Lung (tissue), 12 donors: ENCODE data around the gene UBE4A. TPM values are rescaled to one million over a fixed set of nuclear protein-coding genes. Genes with fewer than 3 reads are reported as not detected.

Source experiments
- ATAC-seq: fragments of 200-7000 bp; cut with Tn5 transposase; one replicate; pipeline ENCODE4 v1.9.1; 2020; ENCODE audit warnings: moderate number of reproducible peaks; ENCODE audit not compliant: insufficient read depth, low FRiP score
- DNase-seq, 3 donors: peaks; one replicate each; pipeline ENCODE4 v3.0.0-alpha.2; 2013 to 2017
- H3K27ac ChIP-seq, 2 donors: one replicate each; pipeline ENCODE4 v1.5.1; 2013; ENCODE audit warnings: mild to moderate bottlenecking in 2 of 2, moderate library complexity in 2 of 2, control low read depth in 1 of 2, inconsistent platforms in 1 of 2, low read depth in 1 of 2, low read length in 1 of 2
- H3K27me3 ChIP-seq, 3 donors: one replicate each; pipeline ENCODE4 v1.5.1; 2013; ENCODE audit warnings: low read length in 2 of 3; ENCODE audit not compliant: control insufficient read depth in 3 of 3, insufficient read depth in 3 of 3
- H3K36me3 ChIP-seq, 4 donors: one replicate each; pipeline ENCODE4 v1.5.1; 2013; ENCODE audit warnings: low read length in 4 of 4, mild to moderate bottlenecking in 1 of 4, moderate library complexity in 1 of 4; ENCODE audit not compliant: control insufficient read depth in 4 of 4, insufficient read depth in 4 of 4
- H3K4me1 ChIP-seq, 5 donors: one replicate each; pipeline ENCODE4 v1.5.1; 2013; ENCODE audit warnings: low read length in 5 of 5, mild to moderate bottlenecking in 2 of 5, moderate library complexity in 1 of 5; ENCODE audit not compliant: control insufficient read depth in 5 of 5, insufficient read depth in 5 of 5
- H3K4me3 ChIP-seq: one replicate; pipeline ENCODE4 v1.5.1; 2013; ENCODE audit warnings: mild to moderate bottlenecking, control low read depth, moderate library complexity
- H3K9ac ChIP-seq, 2 donors: one replicate each; pipeline ENCODE4 v1.5.1; 2013; ENCODE audit warnings: low read length in 2 of 2, control low read depth in 1 of 2; ENCODE audit not compliant: insufficient read depth in 1 of 2
- H3K9me3 ChIP-seq, 4 donors: one replicate each; pipeline ENCODE4 v1.5.1; 2013; ENCODE audit warnings: low read length in 3 of 4, mild to moderate bottlenecking in 1 of 4, moderate library complexity in 1 of 4; ENCODE audit not compliant: control insufficient read depth in 4 of 4, insufficient read depth in 3 of 4
- WGBS, 2 donors: extraction: QIAGEN DNeasy Blood & Tissue Kit; methylation state at CpG; one replicate each; pipeline ENCODE4 v1.1.7; 2013; 5-methylcytosine and 5-hydroxymethylcytosine counted together
- polyA plus RNA-seq, 2 donors: library from polyadenylated mRNA; stranded (reverse); fragments of 200-250 nt; gene quantifications; one replicate each; pipeline ENCODE4 v1.2.1, GENCODE V29; 2013
- total RNA-seq, 2 donors: library from RNA; depleted of rRNA in 1 of 2; stranded (reverse); fragments of >200 nt in 1 of 2; gene quantifications; one replicate each; pipeline ENCODE4 v1.2.1, GENCODE V29; 2014 to 2021
- TF ChIP-seq, protein P1 (sequence below): IDR thresholded peaks from 2 replicates; pipeline ENCODE4 v1.5.1; 2012; ENCODE audit warnings: mild to moderate bottlenecking; ENCODE audit errors: control extremely low read depth, extremely low read depth
- donor health status: control.
- donor health status: control.
- donor health status: Bipolar disorder and iron deficiency.
- donor health status: healthy.
- donor health status: DM: yes; HTN: yes; CAD: no.

UBE4A gene
- total and polyA plus RNA-seq, 4 donors: 14.9 to 53.2 (median 27.8) TPM

DNA sequence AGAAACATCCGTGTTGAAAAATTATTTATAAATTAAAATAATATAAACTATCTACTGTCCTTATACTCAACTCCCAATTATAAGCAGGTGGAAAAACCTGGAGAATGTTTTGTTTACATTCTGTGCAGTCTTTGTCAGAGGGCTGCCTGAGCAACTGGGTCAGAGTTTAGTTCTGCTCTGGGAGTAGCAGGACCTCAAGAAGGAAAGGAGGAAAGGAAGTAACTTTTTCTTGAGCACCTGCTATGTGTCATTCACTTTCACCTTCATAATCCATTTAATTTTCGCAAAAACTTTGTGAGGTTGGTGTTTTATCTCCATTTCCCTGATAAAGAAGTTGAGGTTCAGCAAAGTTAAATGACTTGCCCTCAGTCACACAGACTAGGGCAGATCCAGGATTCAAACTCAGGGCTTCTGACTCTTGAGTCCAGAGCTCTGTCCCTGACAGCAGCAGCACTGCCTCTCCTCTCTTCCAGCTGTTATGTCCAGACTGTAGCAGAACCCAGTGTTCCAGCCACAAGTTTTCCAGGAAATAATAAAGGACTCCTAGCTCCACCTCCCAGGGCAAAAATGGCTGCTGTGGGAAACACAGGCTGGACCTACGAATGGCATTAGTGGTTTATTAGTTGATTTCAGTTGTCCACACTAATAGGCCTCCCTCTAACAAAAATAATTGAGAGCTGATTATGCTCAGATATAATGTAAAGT, 48.5 kb upstream of the UBE4A start:
- ATAC-seq: no peak
- DNase-seq: no peak
- Histone ChIP-seq H3K4me1 (peaks cover 0 to 10% (median 2%) of the 10 kb centered on the region in 5 donors), H3K4me3 (no peak overlapping the region), H3K9ac (no peak overlapping the region), H3K36me3 (no peaks in the 10 kb centered on the region), H3K9me3 (no peaks in the 10 kb centered on the region), H3K27me3 (peaks cover 0 to 3% (median 0%) of the 10 kb centered on the region in 3 donors), H3K27ac (no peak overlapping the region)
- TF ChIP-seq, protein P1, sequence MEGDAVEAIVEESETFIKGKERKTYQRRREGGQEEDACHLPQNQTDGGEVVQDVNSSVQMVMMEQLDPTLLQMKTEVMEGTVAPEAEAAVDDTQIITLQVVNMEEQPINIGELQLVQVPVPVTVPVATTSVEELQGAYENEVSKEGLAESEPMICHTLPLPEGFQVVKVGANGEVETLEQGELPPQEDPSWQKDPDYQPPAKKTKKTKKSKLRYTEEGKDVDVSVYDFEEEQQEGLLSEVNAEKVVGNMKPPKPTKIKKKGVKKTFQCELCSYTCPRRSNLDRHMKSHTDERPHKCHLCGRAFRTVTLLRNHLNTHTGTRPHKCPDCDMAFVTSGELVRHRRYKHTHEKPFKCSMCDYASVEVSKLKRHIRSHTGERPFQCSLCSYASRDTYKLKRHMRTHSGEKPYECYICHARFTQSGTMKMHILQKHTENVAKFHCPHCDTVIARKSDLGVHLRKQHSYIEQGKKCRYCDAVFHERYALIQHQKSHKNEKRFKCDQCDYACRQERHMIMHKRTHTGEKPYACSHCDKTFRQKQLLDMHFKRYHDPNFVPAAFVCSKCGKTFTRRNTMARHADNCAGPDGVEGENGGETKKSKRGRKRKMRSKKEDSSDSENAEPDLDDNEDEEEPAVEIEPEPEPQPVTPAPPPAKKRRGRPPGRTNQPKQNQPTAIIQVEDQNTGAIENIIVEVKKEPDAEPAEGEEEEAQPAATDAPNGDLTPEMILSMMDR: no peak
- WGBS, 2 donors: 77 to 88% methylated on average over 3 of the region's 3 CpGs

DNA sequence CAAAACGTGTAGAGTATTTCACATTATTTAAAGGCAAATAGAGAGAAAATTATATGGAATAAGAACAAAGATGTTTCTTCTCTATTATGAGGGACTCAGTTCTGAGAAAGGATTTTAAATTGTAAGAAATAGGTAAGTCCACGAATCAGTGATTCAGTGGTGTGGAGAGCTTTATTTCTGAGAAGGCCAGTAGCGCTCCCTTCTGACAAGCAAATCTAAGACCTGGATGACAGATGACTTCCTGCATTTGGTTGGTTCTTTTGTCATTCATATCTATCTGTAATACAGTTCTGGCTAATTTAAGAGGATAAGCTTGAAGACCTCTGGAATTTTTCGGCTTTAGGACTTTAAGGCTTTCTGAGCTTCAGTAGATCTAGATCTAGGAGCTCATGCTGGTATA, 47.9 kb upstream of the UBE4A start:
- TF ChIP-seq, protein P1: no peak
- Histone ChIP-seq H3K4me1 (peaks cover 0 to 16% (median 3%) of the 10 kb centered on the region in 5 donors), H3K4me3 (no peak overlapping the region), H3K36me3 (no peaks in the 10 kb centered on the region), H3K27ac (no peak overlapping the region), H3K9me3 (no peaks in the 10 kb centered on the region), H3K27me3 (peaks cover 0 to 3% (median 0%) of the 10 kb centered on the region in 3 donors), H3K9ac (no peak overlapping the region)
- DNase-seq (no peak), ATAC-seq (no peak)
- 73 to 83% methylated on average over 4 of the region's 4 CpGs for WGBS, 2 donors

DNA sequence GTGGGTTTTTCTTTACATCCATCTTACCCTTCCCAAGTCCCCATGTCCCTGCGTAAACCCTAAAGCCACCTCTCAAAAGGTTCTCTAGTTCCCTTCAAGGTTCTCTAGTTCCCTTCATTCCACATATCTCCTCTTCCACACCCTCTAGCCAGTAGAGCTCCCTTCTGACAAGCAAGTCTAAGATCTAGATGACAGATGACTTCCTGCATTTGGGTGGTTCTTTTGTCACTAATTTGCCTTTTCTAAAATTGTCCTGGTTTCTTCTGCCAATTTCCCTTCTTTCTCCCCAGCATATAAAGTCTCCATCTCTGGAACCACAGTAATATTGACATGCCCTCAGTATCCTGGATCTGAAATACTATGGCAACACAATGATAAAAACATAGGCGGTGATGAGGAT, 47.1 kb upstream of the UBE4A start:
- H3K36me3 ChIP-seq: no peaks in the 10 kb centered on the region
- no peak overlapping the region for H3K9ac ChIP-seq
- H3K4me3 ChIP-seq: no peak overlapping the region
- TF ChIP-seq, protein P1: no peak
- H3K4me1 ChIP-seq: peaks cover 0 to 21% (median 10%) of the 10 kb centered on the region in 5 donors
- no peak for DNase-seq
- H3K27ac ChIP-seq: no peak overlapping the region
- no peaks in the 10 kb centered on the region for H3K9me3 ChIP-seq
- peaks cover 0 to 3% (median 0%) of the 10 kb centered on the region in 3 donors for H3K27me3 ChIP-seq
- ATAC-seq: no peak
- WGBS, 2 donors: 93 to 94% methylated on average over 2 of the region's 2 CpGs

DNA sequence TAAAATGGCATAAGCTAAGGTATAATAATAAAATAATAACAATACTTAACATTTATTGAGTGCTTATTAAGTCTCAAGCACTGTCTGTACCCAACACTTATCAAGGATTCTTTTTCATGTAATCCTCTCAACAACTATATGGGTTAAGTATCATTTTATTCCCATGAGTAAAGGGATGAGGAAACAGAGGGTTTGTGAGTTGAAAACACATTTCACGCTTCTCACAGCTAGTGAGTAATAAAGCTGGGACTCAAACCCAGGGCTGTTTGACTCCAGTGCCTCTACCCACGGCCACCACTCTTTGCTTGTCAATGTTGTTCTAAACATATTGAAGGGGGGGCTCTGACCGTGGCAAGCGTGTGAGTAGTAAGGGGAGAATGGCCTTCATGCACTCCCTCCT, 46.2 kb upstream of the UBE4A start:
- H3K27ac ChIP-seq: no peak overlapping the region
- TF ChIP-seq, protein P1: no peak
- WGBS, 2 donors: 61 to 78% methylated on average over 4 of the region's 4 CpGs
- peaks cover 0 to 21% (median 10%) of the 10 kb centered on the region in 5 donors for H3K4me1 ChIP-seq
- no peaks in the 10 kb centered on the region for H3K36me3 ChIP-seq
- no peak overlapping the region for H3K9ac ChIP-seq
- DNase-seq (no peak), ATAC-seq (no peak)
- no peaks in the 10 kb centered on the region for H3K9me3 ChIP-seq
- no peak overlapping the region for H3K4me3 ChIP-seq
- peaks cover 0 to 3% (median 0%) of the 10 kb centered on the region in 3 donors for H3K27me3 ChIP-seq
